A673 (cell line): Measurements from ENCODE around the gene NUP43. TPM values are rescaled to one million over a fixed set of nuclear protein-coding genes. Genes with fewer than 3 reads are reported as not detected.

ENCODE experiments used
- Bru-seq: library from RNA; stranded (reverse); fragments of 400-500 nt; gene quantifications from one replicate; lab custom pipeline; 2021; lab: Mats Ljungman, UMichigan
- BruChase-seq, 2 experiments: library from RNA; stranded (reverse); fragments of 400-500 nt; gene quantifications; one replicate each; lab custom pipeline; 2021; lab: Mats Ljungman, UMichigan
- BruUV-seq: library from RNA; stranded (reverse); fragments of 400-500 nt; replicated peaks from 2 replicates; lab custom pipeline; 2021; lab: Mats Ljungman, UMichigan
- CTCF ChIA-PET: fragments of 300-600 bp; sonication (Branson Sonifier 250); formaldehyde crosslinking; loops from one replicate; lab custom pipeline; 2022; ENCODE audit warnings: antibody characterized with exemption; lab: Charles Lee
- POLR2A ChIA-PET: fragments of 300-600 bp; sonication (Branson Sonifier 250); formaldehyde crosslinking; loops from one replicate; lab custom pipeline; 2022; ENCODE audit warnings: antibody characterized with exemption; ENCODE audit not compliant: low non-redundant PET; lab: Charles Lee
- DNase-seq: peaks from one replicate; pipeline ENCODE4 v3.0.0-alpha.2; 2015; ENCODE audit warnings: low spot score
- H3K27ac ChIP-seq: fragments of 200-600 bp; sonication (generic); 2 replicates; pipeline ENCODE4 v1.5.1; 2016; ENCODE audit warnings: mixed run types, low read depth, mild to moderate bottlenecking, mixed read lengths, antibody characterized with exemption, low read length; ENCODE audit not compliant: poor library complexity, severe bottlenecking
- H3K27me3 ChIP-seq: fragments of 200-600 bp; sonication (generic); replicated peaks from 2 replicates; pipeline ENCODE4 v1.6.1; 2017; ENCODE audit warnings: mixed run types, low read depth, mild to moderate bottlenecking, mixed read lengths, antibody characterized with exemption, low read length; ENCODE audit not compliant: insufficient read depth, poor library complexity
- H3K36me3 ChIP-seq: fragments of 200-600 bp; sonication (generic); 2 replicates; pipeline ENCODE4 v1.6.1; 2016; ENCODE audit warnings: mixed run types, mild to moderate bottlenecking, mixed read lengths, antibody characterized with exemption, low read length; ENCODE audit not compliant: insufficient read depth, poor library complexity, severe bottlenecking
- H3K4me1 ChIP-seq: fragments of 200-600 bp; sonication (generic); 2 replicates; pipeline ENCODE4 v1.6.1; 2017; ENCODE audit warnings: mixed run types, mild to moderate bottlenecking, mixed read lengths, antibody characterized with exemption, low read length; ENCODE audit not compliant: insufficient read depth, poor library complexity, severe bottlenecking
- H3K4me3 ChIP-seq: fragments of 200-600 bp; sonication (generic); 2 replicates; pipeline ENCODE4 v1.5.1; 2016; ENCODE audit warnings: low read depth, mixed run types, mild to moderate bottlenecking, mixed read lengths, low read length; ENCODE audit not compliant: poor library complexity, severe bottlenecking
- H3K9me3 ChIP-seq: fragments of 200-600 bp; sonication (generic); 2 replicates; pipeline ENCODE4 v1.6.1; 2016; ENCODE audit warnings: mixed run types, low read depth, mild to moderate bottlenecking, mixed read lengths, antibody characterized with exemption, low read length; ENCODE audit not compliant: poor library complexity, severe bottlenecking
- EZH2 ChIP-seq: fragments of 200-600 bp; sonication (generic); IDR thresholded peaks from 2 replicates; pipeline ENCODE4 v1.6.1; 2017; ENCODE audit warnings: borderline replicate concordance, low read depth, mild to moderate bottlenecking, mixed read lengths, antibody characterized with exemption, low read length; ENCODE audit not compliant: poor library complexity, severe bottlenecking
- intact Hi-C: fragments of 100-400 bp; cut with micrococcal nuclease; formaldehyde crosslinking; loops from one replicate; pipeline ENCODE4 v1.10.0; 2022; ENCODE audit not compliant: unreplicated experiment
- long read RNA-seq: library from polyadenylated mRNA; stranded (forward); transcript quantifications from one replicate; pipeline ENCODE4 v2.0.0, GENCODE V29; 2022
- total RNA-seq: library from RNA; stranded (reverse); gene quantifications from 2 replicates; pipeline ENCODE4 v1.2.3, GENCODE V29; 2021
- TF ChIP-seq, protein P1 (sequence below): fragments of 300-800, 200-600 bp; sonication (generic); conservative IDR thresholded peaks from 2 replicates; pipeline ENCODE4 v1.5.1; 2017; ENCODE audit warnings: low read depth, mild to moderate bottlenecking, antibody characterized with exemption, low read length, moderate library complexity, mixed read lengths

NUP43 gene, protein sequence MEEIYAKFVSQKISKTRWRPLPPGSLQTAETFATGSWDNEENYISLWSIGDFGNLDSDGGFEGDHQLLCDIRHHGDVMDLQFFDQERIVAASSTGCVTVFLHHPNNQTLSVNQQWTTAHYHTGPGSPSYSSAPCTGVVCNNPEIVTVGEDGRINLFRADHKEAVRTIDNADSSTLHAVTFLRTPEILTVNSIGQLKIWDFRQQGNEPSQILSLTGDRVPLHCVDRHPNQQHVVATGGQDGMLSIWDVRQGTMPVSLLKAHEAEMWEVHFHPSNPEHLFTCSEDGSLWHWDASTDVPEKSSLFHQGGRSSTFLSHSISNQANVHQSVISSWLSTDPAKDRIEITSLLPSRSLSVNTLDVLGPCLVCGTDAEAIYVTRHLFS
- total RNA-seq (87.0 and 88.5 TPM in 2 replicates), Bru-seq, nascent RNA (percentile 85 among the genes with signal in this experiment), BruChase-seq, experiment 1, labeled RNA remaining after a 2-hour chase (percentile 94 among the genes with signal in this experiment), BruChase-seq, experiment 2, labeled RNA remaining after a 6-hour chase (percentile 97 among the genes with signal in this experiment)
- long read RNA-seq, transcript NUP43-201 (8 exons, 3,874 nt): major isoform, 10 of 23 reads
- long read RNA-seq, partial matches to known transcripts: 3 of 23 reads
- long read RNA-seq, other reads (novel, unspliced or antisense): 10 of 23 reads

DNA sequence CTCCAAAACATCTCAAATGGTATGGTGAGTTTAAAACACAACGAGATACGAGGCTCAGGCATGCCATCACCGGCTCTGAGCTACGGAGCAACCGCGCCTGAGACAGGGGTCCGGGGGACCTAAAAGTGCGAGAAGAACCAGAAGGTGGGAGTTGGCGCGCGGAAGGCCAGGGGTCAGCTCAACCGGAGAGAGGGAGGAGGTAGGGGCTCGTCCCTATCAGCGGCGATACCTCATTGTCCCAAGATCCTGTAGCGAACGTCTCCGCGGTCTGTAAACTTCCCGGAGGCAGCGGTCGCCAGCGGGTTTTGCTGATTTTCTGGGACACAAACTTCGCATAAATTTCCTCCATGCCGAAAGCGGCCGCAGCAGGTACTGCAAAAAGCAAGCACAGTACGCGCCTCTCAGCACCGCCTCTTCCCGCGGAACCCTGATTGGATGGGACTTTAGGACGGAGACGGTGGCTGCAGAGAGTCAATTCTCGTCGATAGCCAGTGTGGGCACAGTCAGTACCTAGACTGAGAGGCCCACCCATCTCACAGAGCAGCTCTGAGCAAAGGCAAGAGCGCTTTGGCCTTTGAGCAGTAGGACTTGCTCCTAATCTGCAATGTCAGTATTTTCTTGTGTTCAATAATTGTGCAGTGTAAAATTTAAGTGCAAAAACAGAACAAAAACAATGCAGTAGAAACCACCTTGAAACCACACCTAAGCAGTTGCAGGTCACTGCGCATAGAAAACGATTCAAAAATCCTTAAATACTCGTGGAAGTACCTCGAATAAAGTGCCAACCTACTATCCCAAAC lies at the start of gene NUP43:
Gene NUP43 (minus strand): TSS at position 383 of the 800 bp plus-strand sequence. CDS start 34 bp downstream, at position 349.
- ChIA-PET POLR2A (no interaction called here), CTCF (no interaction called here)
- peaks cover 23% of the 10 kb centered on the region for H3K36me3 ChIP-seq
- peak within 1 kb of the TSS; percentile 81 for H3K27ac ChIP-seq
- H3K4me1 ChIP-seq: peaks cover 13% of the 10 kb centered on the region
- no peaks in the 10 kb centered on the region for H3K9me3 ChIP-seq
- peak; percentile 97 for DNase-seq
- H3K4me3 ChIP-seq: peak within 1 kb of the TSS; percentile 75
- H3K27me3 ChIP-seq: no peaks in the 10 kb centered on the region
- TF ChIP-seq, protein P1, sequence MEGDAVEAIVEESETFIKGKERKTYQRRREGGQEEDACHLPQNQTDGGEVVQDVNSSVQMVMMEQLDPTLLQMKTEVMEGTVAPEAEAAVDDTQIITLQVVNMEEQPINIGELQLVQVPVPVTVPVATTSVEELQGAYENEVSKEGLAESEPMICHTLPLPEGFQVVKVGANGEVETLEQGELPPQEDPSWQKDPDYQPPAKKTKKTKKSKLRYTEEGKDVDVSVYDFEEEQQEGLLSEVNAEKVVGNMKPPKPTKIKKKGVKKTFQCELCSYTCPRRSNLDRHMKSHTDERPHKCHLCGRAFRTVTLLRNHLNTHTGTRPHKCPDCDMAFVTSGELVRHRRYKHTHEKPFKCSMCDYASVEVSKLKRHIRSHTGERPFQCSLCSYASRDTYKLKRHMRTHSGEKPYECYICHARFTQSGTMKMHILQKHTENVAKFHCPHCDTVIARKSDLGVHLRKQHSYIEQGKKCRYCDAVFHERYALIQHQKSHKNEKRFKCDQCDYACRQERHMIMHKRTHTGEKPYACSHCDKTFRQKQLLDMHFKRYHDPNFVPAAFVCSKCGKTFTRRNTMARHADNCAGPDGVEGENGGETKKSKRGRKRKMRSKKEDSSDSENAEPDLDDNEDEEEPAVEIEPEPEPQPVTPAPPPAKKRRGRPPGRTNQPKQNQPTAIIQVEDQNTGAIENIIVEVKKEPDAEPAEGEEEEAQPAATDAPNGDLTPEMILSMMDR: peak; percentile 56; the same call in 1 of the 2 replicates
- no peak for TF ChIP-seq EZH2
- intact Hi-C loops: no loop called here
- BruUV-seq: no TSS peak

DNA sequence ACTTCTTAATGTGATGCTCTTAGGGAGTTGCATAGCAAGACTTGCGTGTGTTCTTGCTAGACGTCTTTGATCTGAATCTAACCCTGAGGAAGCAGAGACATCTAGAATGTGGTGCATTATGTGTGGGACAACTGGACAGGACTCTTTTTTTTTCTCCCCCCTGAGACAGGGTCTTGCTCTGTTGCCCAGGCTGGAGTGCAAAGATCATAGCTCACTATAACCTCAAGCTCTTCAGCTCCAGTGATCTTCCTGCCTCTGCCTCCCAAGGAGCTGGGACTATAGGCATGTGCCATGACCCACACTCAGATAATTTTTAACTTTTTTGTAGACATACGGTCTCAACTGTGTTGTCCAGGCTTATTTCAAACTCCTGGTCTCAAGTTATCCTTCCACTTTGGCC lies 37.2 kb upstream of the NUP43 start:
- BruUV-seq: no TSS peak
- H3K36me3 ChIP-seq: no peaks in the 10 kb centered on the region
- no peak overlapping the region for H3K27ac ChIP-seq
- no peak overlapping the region for H3K4me3 ChIP-seq
- TF ChIP-seq EZH2: no peak
- TF ChIP-seq, protein P1: no peak
- H3K9me3 ChIP-seq: no peaks in the 10 kb centered on the region
- DNase-seq: no peak
- POLR2A ChIA-PET: no interaction called here
- H3K4me1 ChIP-seq: no peaks in the 10 kb centered on the region
- no peaks in the 10 kb centered on the region for H3K27me3 ChIP-seq
- intact Hi-C loops: no loop called here
- CTCF ChIA-PET: no interaction called here

- intact Hi-C loops: no loop called here
- H3K27ac ChIP-seq: no peak overlapping the region
- no peak for TF ChIP-seq EZH2
- TF ChIP-seq, protein P1: no peak
- H3K36me3 ChIP-seq: no peaks in the 10 kb centered on the region
- H3K4me1 ChIP-seq: no peaks in the 10 kb centered on the region
- POLR2A ChIA-PET: no interaction called here
- no peak for DNase-seq
- H3K9me3 ChIP-seq: no peaks in the 10 kb centered on the region
- no peak overlapping the region for H3K4me3 ChIP-seq
- H3K27me3 ChIP-seq: no peaks in the 10 kb centered on the region
- CTCF ChIA-PET: no interaction called here
- BruUV-seq: no TSS peak
These were observed 36.0 kb upstream of the NUP43 start for GRCh38 chr6:149782337-149782736.
